DOHH2 (cell line): ENCODE data around the gene PRSS3.
"Not testable (repeated sequence)": the region's sequence is repeated elsewhere in the genome, so short reads cannot be mapped to it uniquely, and the experiment has no call there.

Experiments used
- CTCF ChIP-seq: fragments of 200-600 bp; sonication (generic); IDR thresholded peaks from one replicate; pipeline ENCODE4 v1.5.1; 2014; ENCODE audit warnings: antibody characterized with exemption, mild to moderate bottlenecking, low read depth, low read length; ENCODE audit not compliant: poor library complexity, severe bottlenecking
- EZH2phosphoT487 ChIP-seq: fragments of 200-600 bp; sonication (generic); IDR thresholded peaks from 2 replicates; pipeline ENCODE4 v1.6.1; 2017; ENCODE audit warnings: borderline replicate concordance, mild to moderate bottlenecking, antibody characterized with exemption, low read length, moderate library complexity, mixed read lengths

GRCh38 chr9:33763709-33764108 lies 31.7 kb upstream of the PRSS3 start:
- not testable (repeated sequence) for TF ChIP-seq CTCF, EZH2phosphoT487
